K562 (cell line): ENCODE data around the gene PTTG1IP. TPM values are rescaled to one million over a fixed set of nuclear protein-coding genes. Genes with fewer than 3 reads are reported as not detected.
A peak's percentile ranks its signal among the peaks of the same experiment; 100 is the strongest.

ENCODE experiments used
- EWSR1 ChIP-seq: fragments of 450-650 bp; IDR thresholded peaks from 2 replicates; pipeline ENCODE4 v1.6.1; 2018; ENCODE audit warnings: borderline replicate concordance, mild to moderate bottlenecking, low read depth, moderate library complexity; ENCODE audit not compliant: partially characterized antibody
- FOXA1 ChIP-seq: fragments of 450-650 bp; IDR thresholded peaks from 2 replicates; pipeline ENCODE4 v1.6.1; 2016; ENCODE audit warnings: mild to moderate bottlenecking, borderline replicate concordance
- FOXJ3 ChIP-seq: sonication (generic); formaldehyde crosslinking; IDR thresholded peaks from 2 replicates; pipeline ENCODE4 v1.4.0; 2020; ENCODE audit warnings: mild to moderate bottlenecking, missing genetic modification reagents
- KAT8 ChIP-seq: fragments of 450-650 bp; IDR thresholded peaks from 2 replicates; pipeline ENCODE4 v1.6.1; 2016; ENCODE audit warnings: low read depth, mild to moderate bottlenecking
- MYC ChIP-seq, 2 experiments: fragments of 250-450 bp in 1 of 2; sonication (Bioruptor Pico) in 1 of 2; IDR thresholded peaks; 2 replicates each; pipeline versions ENCODE4 v1.5.1 to v1.6.1; 2012 to 2021; ENCODE audit warnings: low read depth in 2 of 2, borderline replicate concordance in 1 of 2, improper control_type of control experiment in 1 of 2, low read length in 1 of 2, mild to moderate bottlenecking in 1 of 2, moderate library complexity in 1 of 2
- NKRF ChIP-seq: fragments of 450-650 bp; IDR thresholded peaks from 2 replicates; pipeline ENCODE4 v1.6.1; 2016; ENCODE audit warnings: borderline replicate concordance
- POLR2G ChIP-seq: fragments of 200-400 bp; formaldehyde crosslinking; IDR thresholded peaks from 2 replicates; pipeline ENCODE4 v1.6.1; 2017; ENCODE audit warnings: low read depth, mild to moderate bottlenecking, antibody characterized with exemption, low read length, moderate library complexity
- SFPQ ChIP-seq: fragments of 200-400 bp; formaldehyde crosslinking; IDR thresholded peaks from 2 replicates; pipeline ENCODE4 v1.6.1; 2017; ENCODE audit warnings: mild to moderate bottlenecking, low read depth, low read length, moderate library complexity
- SIN3A ChIP-seq, 2 experiments: fragments of 150-350 bp in 1 of 2; IDR thresholded peaks; 2 replicates each; pipeline ENCODE4 v1.6.1; 2011 to 2016; ENCODE audit warnings: borderline replicate concordance in 2 of 2, low read depth in 2 of 2, low read length in 2 of 2, mild to moderate bottlenecking in 2 of 2, moderate library complexity in 2 of 2; ENCODE audit not compliant: control insufficient read depth in 1 of 2
- SMARCB1 ChIP-seq: IDR thresholded peaks from 2 replicates; pipeline ENCODE4 v1.6.1; 2011; ENCODE audit warnings: improper control_type of control experiment, low read depth; ENCODE audit not compliant: insufficient read length
- SREBF2 ChIP-seq: sonication (generic); formaldehyde crosslinking; IDR thresholded peaks from 2 replicates; pipeline ENCODE4 v1.4.0; 2020; ENCODE audit warnings: mild to moderate bottlenecking, missing genetic modification reagents
- SRSF9 ChIP-seq: fragments of 200-400 bp; formaldehyde crosslinking; IDR thresholded peaks from 2 replicates; pipeline ENCODE4 v1.6.1; 2017; ENCODE audit warnings: low read depth, low read length, borderline replicate concordance
- ZBED1 ChIP-seq: IDR thresholded peaks from 2 replicates; pipeline ENCODE4 v1.6.1; 2014
- ZBTB26 ChIP-seq: fragments of 450-650 bp; formaldehyde crosslinking; IDR thresholded peaks from 2 replicates; pipeline ENCODE4 v1.4.0; 2022; ENCODE audit warnings: missing genetic modification characterization
- ZBTB9 ChIP-seq: fragments of 450-650 bp; formaldehyde crosslinking; IDR thresholded peaks from 2 replicates; pipeline ENCODE4 v1.4.0; 2020; ENCODE audit warnings: mild to moderate bottlenecking, moderate library complexity
- ZNF133 ChIP-seq: fragments of 250-450 bp; sonication (Bioruptor Pico); IDR thresholded peaks from 2 replicates; pipeline ENCODE4 v1.4.0; 2020; ENCODE audit warnings: mild to moderate bottlenecking
- ZNF354B ChIP-seq: fragments of 250-450 bp; sonication (Bioruptor Pico); IDR thresholded peaks from 2 replicates; pipeline ENCODE4 v1.4.0; 2020
- ZNF436 ChIP-seq: fragments of 250-450, 450-650 bp; sonication (Bioruptor Pico); formaldehyde crosslinking; IDR thresholded peaks from 2 replicates; pipeline ENCODE4 v1.7.0; 2020; ENCODE audit warnings: mild to moderate bottlenecking
- ZNF444 ChIP-seq: fragments of 250-450 bp; sonication (Bioruptor Pico); IDR thresholded peaks from 2 replicates; pipeline ENCODE4 v1.4.0; 2020; ENCODE audit warnings: mild to moderate bottlenecking, moderate library complexity
- polyA plus RNA-seq, 8 experiments: library from polyadenylated mRNA; depleted of rRNA in 4 of 8; stranded (reverse) in 5 of 8; unstranded in 3 of 8; fragments of >200 nt; fragmentation: Nextera tagmentation in 2 of 8; fragmentation: Illumina TruSeq in 1 of 8; extraction: Ambion mirVana in 2 of 8; extraction: Trizol in 1 of 8; gene quantifications; 2 replicates each; pipeline versions ENCODE4 v1.2.1 to v1.2.3, GENCODE V29; 2011 to 2014; ENCODE audit warnings: inconsistent platforms in 1 of 8, missing spikeins in 1 of 8
- total RNA-seq, 7 experiments: library from RNA; depleted of rRNA in 6 of 7; stranded (reverse); fragments of >200 nt in 6 of 7; fragmentation: Illumina TruSeq in 2 of 7; extraction: Trizol in 2 of 7; gene quantifications; 2 replicates each; pipeline versions ENCODE4 v1.2.1 to v1.2.3, GENCODE V29; 2011 to 2021; ENCODE audit warnings: low replicate concordance in 1 of 7

Gene PTTG1IP
- total and polyA plus RNA-seq, 9 of the 15 experiments (the other 6 are each of a cell fraction or from before 2014, with no cell fraction given): 5.0 to 99.3 (median 82.4) TPM

GRCh38 chr21:44853601-44854390, 19.7 kb downstream of the PTTG1IP start (continued):
- TF ChIP-seq ZBTB9 (no peak; the same call in 1 of the 2 replicates), ZBTB26 (no peak), SRSF9 (no peak), SIN3A (IDR thresholded peaks at IDR 0.05; ENCODE audit: borderline replicate concordance in 2 of 2, control insufficient read depth in 1 of 2, low read depth in 2 of 2, low read length in 2 of 2) (no peak), MYC (IDR thresholded peaks at IDR 0.05; ENCODE audit: low read depth, low read length) (no peak), MYC (CRISPR knock-in tag; IDR thresholded peaks at IDR 0.05; ENCODE audit: borderline replicate concordance, low read depth) (no peak; the same call in 1 of the 2 replicates), POLR2G (peak; percentile 64), ZNF444 (CRISPR knock-in tag) (no peak), EWSR1 (no peak), KAT8 (no peak), FOXJ3 (CRISPR knock-in tag) (no peak), NKRF (no peak), SFPQ (no peak), ZNF133 (CRISPR knock-in tag) (no peak), SMARCB1 (no peak), ZNF354B (CRISPR knock-in tag) (no peak), FOXA1 (no peak), ZBED1 (no peak), ZNF436 (CRISPR knock-in tag) (no peak), SREBF2 (CRISPR knock-in tag) (no peak)
